ENCODE data around the gene TAS2R1. TPM values are rescaled to one million over a fixed set of nuclear protein-coding genes. Genes with fewer than 3 reads are reported as not detected.

The TAS2R1 gene
- total RNA-seq, 3 donors from 2014 or later: not detected

GRCh38 chr5:9641806-9642355, 11.7 kb upstream of the TAS2R1 start:
- no peak for TF ChIP-seq CTCF (IDR thresholded peaks at IDR 0.05)
- no peak for TF ChIP-seq POLR2A (IDR thresholded peaks at IDR 0.05)
- no peak for TF ChIP-seq POLR2AphosphoS5 (IDR thresholded peaks at IDR 0.05)

GRCh38 chr5:9632495-9632894, 2.3 kb upstream of the TAS2R1 start:
- no peaks in the 10 kb centered on the region for H3K36me3 ChIP-seq
- H3K27ac ChIP-seq: no peak overlapping the region
- peaks cover 5 to 23% of the 10 kb centered on the region in 2 donors for H3K9me3 ChIP-seq
- H3K4me3 ChIP-seq: no peak overlapping the region
- DNase-seq (ENCODE audit: low spot score in 2 of 2): no peak
- TF ChIP-seq POLR2A (IDR thresholded peaks at IDR 0.05): no peak
- TF ChIP-seq CTCF (IDR thresholded peaks at IDR 0.05): no peak
- no peak for TF ChIP-seq POLR2AphosphoS5 (IDR thresholded peaks at IDR 0.05)
- no peaks in the 10 kb centered on the region for H3K4me1 ChIP-seq
- intact Hi-C loops (cut with DNase I; ENCODE audit: low total_unique reads): no loop called here
- no peaks in the 10 kb centered on the region for H3K27me3 ChIP-seq

More at GRCh38 chr5:9641806-9642355, 11.7 kb upstream of the TAS2R1 start:
- no peak for DNase-seq (ENCODE audit: low spot score in 2 of 2)
- Histone ChIP-seq H3K36me3 (no peaks in the 10 kb centered on the region), H3K4me3 (no peak overlapping the region), H3K27me3 (no peaks in the 10 kb centered on the region), H3K9me3 (peaks cover 11 to 12% of the 10 kb centered on the region in 2 donors), H3K4me1 (no peaks in the 10 kb centered on the region), H3K27ac (no peak overlapping the region)
- intact Hi-C loops (cut with DNase I; ENCODE audit: low total_unique reads): no loop called here

DNA sequence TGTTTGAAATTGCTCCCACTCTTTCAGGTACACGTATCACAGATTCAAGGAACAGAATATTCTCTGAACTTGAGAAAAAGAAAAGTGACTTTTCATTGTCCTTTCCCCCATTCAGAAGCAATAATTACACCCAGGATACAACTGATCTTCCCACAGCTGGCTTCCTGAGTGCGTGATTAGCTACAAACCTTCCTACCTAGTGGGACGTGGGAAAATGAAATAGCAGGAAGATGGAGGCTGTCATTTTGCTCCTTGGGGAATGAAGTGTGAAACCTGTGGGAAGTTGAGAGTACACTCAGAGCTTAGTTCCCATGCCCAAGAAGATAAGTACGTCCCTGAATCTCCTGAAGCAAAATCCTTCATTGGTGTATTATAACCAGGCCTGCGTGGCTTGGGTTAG, 2.6 kb downstream of the TAS2R1 start:
- Histone ChIP-seq H3K27ac (no peak overlapping the region), H3K9me3 (no peaks in the 10 kb centered on the region), H3K36me3 (no peaks in the 10 kb centered on the region), H3K27me3 (no peaks in the 10 kb centered on the region), H3K4me3 (no peak overlapping the region), H3K4me1 (no peaks in the 10 kb centered on the region)
- TF ChIP-seq CTCF (IDR thresholded peaks at IDR 0.05) (no peak), POLR2A (IDR thresholded peaks at IDR 0.05) (no peak), POLR2AphosphoS5 (IDR thresholded peaks at IDR 0.05) (no peak)
- intact Hi-C loops (cut with DNase I; ENCODE audit: low total_unique reads): loop anchor here (10.0 kb wide), 1 partner anchor 267 kb away; no protein-coding TSS in a partner anchor
- no peak for DNase-seq (ENCODE audit: low spot score in 2 of 2)

- H3K4me3 ChIP-seq: no peak overlapping the region
- no peak overlapping the region for H3K27ac ChIP-seq
- H3K27me3 ChIP-seq: no peaks in the 10 kb centered on the region
- no peak for DNase-seq (ENCODE audit: low spot score in 2 of 2)
- no peaks in the 10 kb centered on the region for H3K4me1 ChIP-seq
- intact Hi-C loops (cut with DNase I; ENCODE audit: low total_unique reads): loop anchor here (10.0 kb wide), 1 partner anchor 268 kb away; no protein-coding TSS in a partner anchor
- H3K9me3 ChIP-seq: no peaks in the 10 kb centered on the region
- no peaks in the 10 kb centered on the region for H3K36me3 ChIP-seq
- no peak for TF ChIP-seq POLR2A (IDR thresholded peaks at IDR 0.05)
- no peak for TF ChIP-seq POLR2AphosphoS5 (IDR thresholded peaks at IDR 0.05)
- TF ChIP-seq CTCF (IDR thresholded peaks at IDR 0.05): no peak
Measured at GRCh38 chr5:9626955-9627354, 3.2 kb downstream of the TAS2R1 start.

DNA sequence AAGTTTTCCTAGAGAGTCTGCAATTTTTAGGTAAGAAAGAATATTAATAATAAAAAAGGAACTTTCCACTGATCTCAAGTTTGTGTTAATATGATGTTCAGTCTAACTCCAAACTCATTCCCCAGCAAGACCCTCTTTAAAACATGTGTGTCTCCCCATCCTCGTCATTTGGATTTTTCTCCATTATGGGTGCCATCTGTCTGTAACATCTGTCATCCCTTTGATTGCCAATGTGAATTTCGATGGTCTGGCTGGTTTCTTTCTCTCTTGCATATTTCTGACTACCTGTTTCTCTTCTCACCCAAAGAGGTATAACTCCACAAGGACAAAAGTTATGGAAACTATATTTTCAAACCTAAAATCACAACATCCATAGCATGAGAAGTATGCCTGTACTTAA, 4.4 kb downstream of the TAS2R1 start:
- Histone ChIP-seq H3K36me3 (no peaks in the 10 kb centered on the region), H3K9me3 (no peaks in the 10 kb centered on the region), H3K4me1 (no peaks in the 10 kb centered on the region), H3K27ac (no peak overlapping the region), H3K4me3 (no peak overlapping the region), H3K27me3 (no peaks in the 10 kb centered on the region)
- intact Hi-C loops (cut with DNase I; ENCODE audit: low total_unique reads): loop anchor here (10.0 kb wide), 1 partner anchor 269 kb away; no protein-coding TSS in a partner anchor
- no peak for TF ChIP-seq POLR2AphosphoS5 (IDR thresholded peaks at IDR 0.05)
- no peak for DNase-seq (ENCODE audit: low spot score in 2 of 2)

All from breast epithelium (tissue), 4 donors.